DMS79 treated with DMSO at 0.1 percent for 48 hours (cell line): ENCODE results near the gene NRARP.
A peak's percentile ranks its signal among the peaks of the same experiment; 100 is the strongest.

Experiments used
- DNase-seq: peaks from one replicate; lab custom pipeline; 2025; lab: John Stamatoyannopoulos, UW

The NRARP gene

DNA sequence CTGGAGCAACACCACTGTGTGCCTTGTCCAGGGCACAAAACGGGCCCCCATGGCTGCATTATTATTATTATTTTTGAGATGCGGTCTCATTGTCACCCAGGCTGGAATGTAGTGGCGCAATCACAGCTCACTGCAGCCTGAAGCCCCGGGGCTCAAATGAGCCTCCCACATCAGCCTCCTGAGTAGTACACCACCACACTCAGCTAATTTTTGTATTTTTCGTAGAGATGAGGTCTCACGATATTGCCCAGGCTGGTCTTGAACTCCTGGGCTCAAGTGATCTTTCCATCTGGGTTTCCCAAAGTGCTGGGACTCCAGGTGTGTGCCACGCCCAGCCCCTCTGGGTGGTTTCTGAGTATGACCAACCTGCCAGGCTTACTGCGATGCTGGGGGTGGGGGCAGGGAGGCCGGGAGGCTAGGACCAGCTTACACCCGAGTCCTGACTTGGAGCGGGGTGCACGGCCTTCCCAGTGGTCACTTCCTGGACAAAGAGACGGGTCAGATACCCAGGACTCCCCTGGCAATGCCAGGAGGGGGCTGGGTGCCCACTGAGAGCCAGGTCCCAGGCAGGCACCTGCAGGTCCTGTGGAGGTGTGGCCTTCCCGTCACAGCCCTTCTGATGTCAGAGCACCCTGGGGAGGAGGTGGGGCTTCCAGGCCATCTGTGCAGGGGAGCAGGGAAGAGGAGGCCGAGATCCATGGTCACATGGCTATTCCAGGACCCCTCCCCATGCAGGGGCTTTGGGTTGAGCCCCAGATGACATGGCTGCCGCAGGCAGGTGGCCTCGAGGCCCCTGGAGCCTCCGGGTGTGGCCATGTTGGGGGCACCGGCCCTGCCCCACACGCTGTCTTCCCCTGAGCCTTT is 8.3 kb upstream of the NRARP start:
- no peak for DNase-seq

DNA sequence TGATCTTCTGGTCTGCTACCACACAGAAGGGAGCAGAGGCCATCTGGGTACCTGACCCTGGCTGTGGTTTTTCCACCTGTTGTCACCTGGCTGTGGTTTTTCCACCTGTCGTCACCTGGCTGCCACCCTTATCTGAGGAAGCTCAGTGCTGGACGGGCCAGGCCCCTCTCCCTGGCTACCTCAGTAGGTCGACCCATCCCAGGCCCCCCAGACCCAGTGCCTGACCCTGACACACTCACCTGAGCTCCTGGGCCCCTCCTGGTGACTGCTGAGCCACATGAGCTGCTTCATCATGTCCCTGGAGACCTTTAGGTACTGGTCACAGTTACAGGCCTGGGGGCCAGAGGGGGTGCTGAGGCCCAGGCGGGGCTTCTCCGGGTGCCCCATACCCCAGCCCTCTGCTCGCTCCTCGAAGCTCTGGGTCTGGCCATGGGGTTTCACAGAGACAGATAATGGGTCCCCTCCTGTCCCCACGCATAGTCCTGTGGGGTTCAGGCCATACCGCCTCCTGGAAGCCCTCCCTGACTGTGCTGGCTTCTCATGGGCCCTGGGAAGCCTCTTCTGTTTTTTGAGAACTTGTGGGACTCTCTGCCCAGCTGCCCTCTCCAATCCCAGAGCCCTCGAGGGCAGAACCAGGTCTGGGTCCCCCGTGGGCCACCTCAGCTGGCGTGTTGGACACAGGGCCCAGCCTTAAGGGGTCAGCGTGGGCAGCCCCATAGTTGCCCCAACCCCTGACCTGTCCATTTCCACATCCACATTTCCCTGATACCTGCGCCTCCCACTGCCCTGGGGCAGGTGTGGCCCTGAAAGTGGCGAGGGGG is 7.5 kb upstream of the NRARP start:
- DNase-seq, result no peak

DNA sequence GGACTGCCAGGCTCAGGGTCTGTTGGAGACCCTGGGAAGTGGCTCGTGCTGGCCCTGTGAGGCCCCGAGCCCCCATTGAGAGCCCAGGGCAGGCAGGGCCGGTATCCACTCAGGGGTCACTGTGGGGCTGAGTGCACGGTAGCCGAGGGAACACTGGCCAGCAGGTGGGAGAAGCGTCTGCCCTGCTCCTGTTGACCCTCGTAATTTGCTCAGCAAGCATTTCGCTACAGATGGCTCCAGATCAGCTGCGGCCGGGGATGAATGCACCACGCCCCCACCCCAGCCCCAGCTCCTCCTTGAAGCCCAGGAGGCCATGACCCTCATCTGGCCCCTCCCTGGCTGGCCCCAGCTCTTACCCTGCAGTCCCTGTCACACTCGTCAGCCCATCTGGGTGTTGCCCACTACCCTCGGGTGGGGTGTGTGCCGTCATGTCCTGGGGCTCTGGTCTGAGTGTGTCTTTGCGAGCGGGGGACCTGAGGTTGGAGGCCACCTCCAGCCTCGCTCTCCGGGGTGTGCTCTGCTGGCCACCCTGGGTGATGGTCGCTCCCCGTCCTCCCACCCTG is 6.1 kb upstream of the NRARP start:
- DNase-seq, result no peak

DNA sequence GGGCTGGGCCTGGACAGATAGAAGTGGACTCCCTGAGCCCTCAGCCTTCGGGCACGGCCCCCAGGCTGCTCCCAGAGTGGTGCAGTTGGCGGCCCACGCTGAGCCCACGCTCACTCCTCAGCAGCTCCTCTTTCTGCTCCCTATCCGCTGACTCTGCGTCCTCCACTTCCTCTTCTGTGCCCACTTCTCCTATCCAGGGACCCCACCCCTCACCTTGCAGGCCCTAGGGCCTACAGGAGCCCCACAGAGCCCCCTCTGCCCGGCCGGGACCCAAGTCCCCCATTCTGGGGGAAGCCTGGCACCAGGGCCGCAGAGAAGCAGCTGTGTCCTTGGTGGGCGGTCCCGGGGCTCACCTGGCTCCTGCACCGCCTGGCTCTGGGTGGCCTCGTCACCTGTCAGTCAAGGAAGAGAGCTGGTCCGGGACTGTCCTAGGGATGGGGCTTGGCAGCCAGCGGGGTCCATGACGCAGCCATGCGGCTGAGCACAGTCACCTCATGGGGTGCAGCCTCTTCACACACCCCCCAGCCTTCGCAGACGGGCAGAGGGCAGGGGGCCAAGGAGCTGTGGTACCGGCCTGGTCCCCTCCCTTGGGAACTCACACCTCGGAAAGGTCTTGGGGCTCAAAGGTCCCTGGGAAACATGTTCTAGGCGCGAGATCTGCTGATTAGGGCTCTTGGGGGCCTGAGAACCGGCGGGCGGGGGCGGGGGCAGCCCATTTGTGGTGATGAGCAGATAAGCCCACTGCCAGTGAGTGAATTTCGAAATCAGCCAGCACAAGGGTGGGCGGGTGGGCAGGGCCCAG is 5.4 kb upstream of the NRARP start:
- DNase-seq, result no peak

- no peak for DNase-seq
Measured at GRCh38 chr9:137306850-137307254, 4.8 kb upstream of the NRARP start.

- DNase-seq, result no peak
Measured at GRCh38 chr9:137306066-137306849, 4.2 kb upstream of the NRARP start.

DNA sequence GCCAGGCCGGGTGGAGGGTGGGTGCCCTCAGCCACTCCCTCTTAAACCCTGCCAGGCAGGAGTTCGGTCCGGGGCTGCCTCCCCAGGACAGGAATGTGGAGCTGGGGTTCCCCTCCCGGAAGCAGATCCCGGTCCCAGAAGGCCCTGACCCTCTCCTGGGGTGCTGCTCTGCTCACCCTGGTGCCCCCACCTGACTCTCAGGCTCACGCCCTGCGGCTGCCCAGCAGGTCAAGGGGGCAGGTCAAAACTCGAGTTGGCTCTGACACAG is 3.7 kb upstream of the NRARP start:
- no peak for DNase-seq

- DNase-seq, result peak; percentile 76
Measured at GRCh38 chr9:137305060-137305797, 3.2 kb upstream of the NRARP start.

- DNase-seq, result no peak
Measured at GRCh38 chr9:137304383-137305059, 2.5 kb upstream of the NRARP start.

DNA sequence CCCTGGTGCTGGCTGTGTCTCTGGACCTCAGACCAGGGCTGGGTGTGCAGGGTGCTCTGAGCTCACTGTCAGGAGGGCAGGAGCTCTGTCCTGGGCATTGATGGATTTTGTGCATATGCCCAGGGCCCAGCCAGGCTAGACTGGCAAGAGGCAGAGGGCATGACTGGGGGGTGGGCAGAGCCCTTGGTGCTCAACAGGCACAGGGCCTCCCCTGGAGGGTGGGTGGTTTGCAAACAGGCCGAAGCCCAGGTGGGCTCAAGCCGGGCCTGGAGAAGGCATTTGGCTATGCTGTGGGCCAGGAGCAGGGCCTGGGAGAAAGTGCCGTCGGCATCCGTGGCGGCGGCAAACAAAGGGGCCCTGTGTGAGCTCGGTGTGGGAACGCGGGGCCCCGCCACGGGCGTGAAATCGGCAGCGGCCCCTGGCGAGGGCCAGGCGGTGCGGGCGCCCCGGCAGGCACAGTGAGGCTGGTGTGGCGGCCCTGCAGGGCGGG is 1.9 kb upstream of the NRARP start:
- DNase-seq, result no peak

DNA sequence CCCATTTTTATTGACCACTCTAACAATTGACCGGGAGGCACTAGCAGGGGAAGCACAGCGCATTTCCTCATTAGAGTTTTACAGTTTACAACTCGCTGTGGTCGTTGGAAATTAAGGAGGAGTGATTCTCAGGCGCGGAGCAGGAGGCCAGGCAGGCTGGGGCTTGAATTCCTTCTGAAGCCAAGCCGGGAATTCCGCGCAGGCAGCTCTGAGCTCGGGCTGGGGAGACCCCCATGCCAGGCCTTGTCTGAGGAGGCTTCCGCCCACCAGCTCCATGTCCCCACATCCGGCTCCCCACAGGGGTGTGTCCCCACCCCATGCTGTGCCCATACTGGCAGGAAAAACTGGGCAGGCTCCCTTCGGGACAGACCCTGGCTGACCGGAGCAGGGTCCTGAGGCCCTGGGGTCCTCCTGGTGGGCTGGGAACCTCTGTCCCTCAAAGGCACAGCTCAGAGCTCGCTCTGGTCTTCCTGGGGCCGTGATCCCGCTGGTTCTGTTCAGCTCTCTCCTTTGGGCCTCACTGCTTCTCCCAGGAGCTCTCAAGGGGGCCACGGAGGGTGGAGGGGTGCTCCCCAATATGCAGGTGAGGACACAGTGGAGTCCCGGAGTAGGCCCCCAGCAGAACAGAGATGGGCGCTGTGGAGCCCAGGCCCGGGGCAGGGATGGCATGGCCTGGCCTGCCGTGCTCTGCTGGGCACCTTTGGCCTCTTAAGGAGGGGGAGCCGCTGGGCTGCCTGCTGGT is 1.3 kb upstream of the NRARP start:
- peak; percentile 16 for DNase-seq

DNA sequence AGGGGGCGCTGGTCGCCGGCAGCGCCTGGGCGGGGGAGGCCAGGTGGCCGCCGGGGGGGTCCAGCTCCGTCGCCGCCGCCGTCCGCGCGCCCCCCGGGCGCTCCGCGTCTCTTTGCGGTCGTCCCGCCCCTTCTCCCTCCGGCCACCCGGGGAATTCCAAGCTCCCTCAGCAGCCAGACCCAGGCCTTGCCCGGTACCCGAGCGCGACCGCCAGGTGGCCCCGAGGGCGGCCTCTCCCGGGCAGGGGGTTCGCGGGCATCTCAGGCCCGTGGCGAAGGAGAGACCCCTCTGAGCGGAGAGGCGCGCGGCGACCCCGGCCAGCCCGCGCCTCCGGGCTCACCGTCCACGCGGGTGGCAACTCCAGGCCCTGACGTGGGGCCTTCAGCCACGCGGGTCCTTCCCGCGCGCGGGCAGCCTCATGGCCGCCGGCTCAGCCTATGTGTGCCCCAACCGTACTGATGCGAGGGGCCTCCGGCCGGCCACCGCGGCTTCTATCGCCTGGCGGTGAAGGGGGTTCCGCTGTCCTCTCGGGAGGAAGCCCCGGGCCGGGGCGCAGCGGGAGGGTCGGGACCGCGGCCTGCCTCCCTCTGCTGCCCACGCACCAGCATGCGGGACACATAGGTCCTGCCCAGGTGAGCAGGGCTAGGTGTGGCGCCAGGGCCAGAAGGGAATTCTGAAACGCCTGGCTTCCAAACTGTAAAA is 529 bp upstream of the NRARP start:
- DNase-seq, result peak; percentile 53

GRCh38 chr9:137301081-137301947 is 757 bp downstream of the NRARP start:
- peak; percentile 21 for DNase-seq

GRCh38 chr9:137300567-137301080 is 1.4 kb downstream of the NRARP start:
- DNase-seq, result peak; percentile 42

GRCh38 chr9:137299938-137300337 is 2.1 kb downstream of the NRARP start:
- no peak for DNase-seq

DNA sequence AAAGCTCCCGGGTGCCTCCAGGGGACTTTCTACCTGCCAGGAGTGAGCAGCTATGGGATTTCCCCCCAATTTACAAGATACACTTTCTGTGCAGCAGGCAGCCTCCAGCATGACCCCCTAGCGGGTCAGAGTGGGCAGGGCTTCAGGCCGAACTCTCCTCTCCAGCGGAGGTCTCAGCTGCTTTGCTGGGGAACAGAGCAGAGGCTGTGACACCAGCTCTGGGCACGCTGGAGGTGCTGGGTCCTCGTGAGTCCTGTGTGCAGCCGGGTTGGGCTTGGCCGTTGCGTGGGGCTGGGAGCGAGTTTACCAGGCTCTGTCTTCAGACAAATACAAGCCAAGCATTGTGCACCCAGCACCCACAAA is 2.9 kb downstream of the NRARP start:
- no peak for DNase-seq

GRCh38 chr9:137298401-137299202 is 3.5 kb downstream of the NRARP start:
- DNase-seq, result no peak
